Measurements from ENCODE around the gene ARID1B. TPM values are rescaled to one million over a fixed set of nuclear protein-coding genes. Genes with fewer than 3 reads are reported as not detected.

Gene ARID1B
- polyA plus RNA-seq: 21.9 TPM

DNA sequence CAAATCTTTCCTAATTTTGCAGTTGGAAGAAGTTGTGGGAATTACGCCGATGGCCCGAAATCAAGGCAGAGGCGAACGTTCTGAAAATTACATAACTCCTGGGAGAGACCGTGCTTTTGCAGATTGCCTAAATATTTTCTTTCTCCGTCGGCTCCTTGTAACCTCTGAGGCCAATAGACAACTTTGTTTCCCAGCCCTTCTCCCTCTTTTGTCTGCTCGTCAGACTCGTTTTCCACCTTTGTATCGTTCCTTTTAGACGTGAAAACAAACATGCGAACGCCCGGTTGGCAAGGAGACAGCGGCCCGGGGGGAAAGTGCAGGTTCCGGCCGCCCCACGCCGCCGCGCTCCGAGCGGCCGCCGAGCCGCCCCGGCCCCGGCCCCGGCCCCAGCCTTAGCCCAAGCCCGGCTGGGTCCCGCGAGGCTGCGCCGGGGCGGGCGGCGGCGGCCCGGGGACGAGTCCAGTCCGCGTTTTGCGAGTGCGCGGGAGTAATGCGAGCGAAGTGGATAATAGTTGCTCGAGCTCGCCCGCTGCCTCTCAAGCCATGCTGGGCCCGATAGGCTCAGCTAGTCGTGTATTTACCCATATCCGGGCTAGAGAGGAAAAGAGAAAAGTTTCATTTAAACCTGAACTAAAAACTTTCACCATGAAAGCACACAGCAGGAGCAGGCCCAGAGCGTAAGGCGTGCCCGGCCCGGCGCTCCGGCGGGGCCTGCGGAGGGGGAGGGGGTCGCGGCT is at the start of gene ARID1B:
Gene ARID1B (plus strand): TSS at position 539 of the 737 bp plus-strand sequence. CDS start 303 bp downstream, outside the sequence.
- peaks cover 0 to 2% (median 0%) of the 10 kb centered on the region in 3 donors for H3K9me3 Mint-ChIP-seq
- H3K4me3 Mint-ChIP-seq: peak within 1 kb of the TSS; percentile 92 to 97 (median 96)
- H3K36me3 Mint-ChIP-seq: no peaks in the 10 kb centered on the region
- H3K27ac Mint-ChIP-seq: peak within 1 kb of the TSS; percentile 93 to 98 (median 97)
- H3K27me3 Mint-ChIP-seq: no peaks in the 10 kb centered on the region
- H3K4me1 Mint-ChIP-seq: peaks cover 21 to 33% (median 33%) of the 10 kb centered on the region in 3 donors

DNA sequence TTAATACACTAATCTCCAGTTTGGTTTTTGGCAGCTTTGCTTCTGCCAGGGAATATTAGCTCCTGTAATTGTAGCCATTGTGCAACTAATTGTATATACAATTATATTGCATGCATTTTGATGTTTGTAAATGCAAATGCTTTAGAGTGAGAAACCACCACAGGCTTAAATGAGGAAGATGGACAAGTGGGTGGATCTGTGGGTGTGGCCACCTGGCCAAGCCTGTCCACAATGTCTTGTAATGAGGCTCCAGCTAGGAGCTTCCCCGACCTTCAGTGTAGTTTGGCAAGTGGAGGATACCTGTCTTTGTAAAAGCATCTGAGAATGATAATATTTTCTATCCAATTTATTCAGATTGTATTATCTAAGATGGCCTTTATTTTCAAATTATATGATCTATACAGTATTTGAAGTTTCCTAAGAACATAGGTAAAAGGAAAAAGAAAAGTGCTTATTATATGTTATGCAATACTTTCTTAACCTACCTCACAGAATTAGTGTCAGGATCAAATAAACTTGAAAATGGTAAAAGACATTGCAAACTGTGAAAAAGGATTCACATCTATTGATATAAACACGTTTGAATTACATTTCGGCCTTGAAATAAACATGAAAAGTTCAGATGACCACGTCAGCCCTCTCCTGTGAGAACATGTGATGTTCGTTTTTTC is 49.3 kb upstream of the ARID1B start:
- no peak overlapping the region for H3K4me3 Mint-ChIP-seq

DNA sequence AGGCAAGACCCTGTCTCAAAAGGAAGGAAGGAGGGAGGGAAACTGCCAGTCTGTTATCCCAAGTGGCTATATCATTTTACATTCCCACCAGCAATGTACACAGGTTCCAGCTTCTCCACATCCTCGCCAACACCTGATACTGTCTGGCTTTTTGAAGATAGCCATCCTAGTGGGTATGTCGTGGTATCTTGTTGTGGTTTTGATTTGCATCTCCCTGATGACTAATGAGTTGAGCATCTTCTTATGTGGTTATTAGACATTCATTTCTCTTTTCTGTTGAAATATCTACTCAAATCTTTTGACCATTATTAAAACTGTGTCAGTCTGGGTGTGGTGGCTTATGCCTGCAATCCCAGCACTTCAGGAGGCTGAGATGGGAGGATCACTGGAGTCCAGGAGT is 47.9 kb upstream of the ARID1B start:
- Mint-ChIP-seq H3K27me3 (peaks cover 3% of the 10 kb centered on the region), H3K4me3 (no peak overlapping the region), H3K9me3 (no peaks in the 10 kb centered on the region), H3K36me3 (no peaks in the 10 kb centered on the region), H3K4me1 (peaks cover 18 to 25% (median 22%) of the 10 kb centered on the region in 3 donors), H3K27ac (no peak overlapping the region)

More for the DNA sequence above, 49.3 kb upstream of the ARID1B start:
- Mint-ChIP-seq H3K36me3 (no peaks in the 10 kb centered on the region), H3K9me3 (peaks cover 0 to 4% (median 0%) of the 10 kb centered on the region in 3 donors), H3K4me1 (peaks cover 23 to 32% (median 27%) of the 10 kb centered on the region in 3 donors), H3K27me3 (peaks cover 2% of the 10 kb centered on the region), H3K27ac (no peak overlapping the region)

DNA sequence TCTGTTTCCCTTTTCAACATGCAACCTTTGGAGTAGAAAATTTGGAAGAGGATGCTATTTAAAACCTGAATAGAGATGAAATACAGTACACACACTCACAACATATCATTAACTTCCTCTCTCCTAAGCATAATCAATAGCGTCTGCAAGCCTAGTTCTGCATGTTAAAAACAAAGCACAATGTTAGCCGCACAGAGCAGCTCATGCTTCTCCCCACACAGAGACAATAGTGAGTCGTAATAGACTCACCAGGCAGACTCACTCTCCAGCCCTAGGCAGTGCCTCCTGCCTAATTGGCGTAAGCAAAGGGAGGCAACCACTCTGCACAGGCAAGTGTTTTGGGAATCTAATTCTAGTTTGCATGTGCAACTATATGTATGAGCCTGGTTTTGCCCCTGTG is 45.8 kb upstream of the ARID1B start:
- H3K4me3 Mint-ChIP-seq: no peak overlapping the region
- H3K27ac Mint-ChIP-seq: no peak overlapping the region
- peaks cover 3% of the 10 kb centered on the region for H3K27me3 Mint-ChIP-seq
- H3K36me3 Mint-ChIP-seq: no peaks in the 10 kb centered on the region
- H3K9me3 Mint-ChIP-seq: no peaks in the 10 kb centered on the region
- H3K4me1 Mint-ChIP-seq: peaks cover 18 to 25% (median 22%) of the 10 kb centered on the region in 3 donors

DNA sequence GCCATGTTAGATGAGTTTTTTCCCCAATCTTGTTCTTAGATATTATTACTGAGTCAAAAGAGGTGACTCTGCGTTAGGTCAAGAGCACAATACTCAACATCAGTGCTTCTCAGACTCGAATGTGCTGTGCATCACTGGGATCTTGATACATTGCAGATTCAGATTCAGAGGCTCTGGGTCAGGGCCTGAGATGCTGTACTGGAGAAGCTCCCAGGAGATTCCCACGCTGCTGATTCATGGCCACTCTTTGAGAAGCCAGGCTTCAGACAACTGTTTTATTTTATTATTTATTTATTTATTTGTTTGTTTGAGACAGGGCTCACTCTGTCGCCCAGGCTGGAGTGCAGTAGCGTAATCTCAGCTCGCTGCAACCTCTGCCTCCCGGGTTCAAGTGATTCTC is 41.4 kb upstream of the ARID1B start:
- H3K4me1 Mint-ChIP-seq: peaks cover 0 to 2% (median 1%) of the 10 kb centered on the region in 3 donors
- H3K9me3 Mint-ChIP-seq: peaks cover 3 to 8% (median 3%) of the 10 kb centered on the region in 3 donors
- H3K4me3 Mint-ChIP-seq: no peak overlapping the region
- H3K27ac Mint-ChIP-seq: peak overlapping the region in 1 of 3 donors; percentile 9
- H3K36me3 Mint-ChIP-seq: no peaks in the 10 kb centered on the region
- peaks cover 3% of the 10 kb centered on the region for H3K27me3 Mint-ChIP-seq

DNA sequence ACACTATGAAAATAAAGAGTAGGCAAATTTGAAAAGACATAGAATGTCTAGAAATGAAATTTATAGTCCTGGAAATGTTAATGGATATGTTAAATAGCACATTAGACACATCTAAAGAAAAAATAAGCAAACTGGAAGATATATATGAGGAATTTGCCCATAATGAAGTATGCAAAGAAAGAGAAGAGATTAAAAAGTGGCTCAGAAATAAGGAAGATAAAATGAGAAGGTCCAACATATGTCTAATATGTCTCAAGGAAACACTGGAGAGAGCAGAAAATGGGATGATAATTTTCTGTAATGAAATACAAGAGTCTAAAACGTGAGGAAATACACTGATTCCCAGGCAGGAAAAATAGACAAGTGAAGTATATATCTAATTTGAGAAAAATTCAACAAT is 36.6 kb upstream of the ARID1B start:
- Mint-ChIP-seq H3K27me3 (no peaks in the 10 kb centered on the region), H3K4me3 (peak overlapping the region in 1 of 4 donors; percentile 3), H3K27ac (no peak overlapping the region), H3K9me3 (peaks cover 5 to 9% (median 8%) of the 10 kb centered on the region in 3 donors), H3K36me3 (no peaks in the 10 kb centered on the region), H3K4me1 (peaks cover 0 to 5% (median 2%) of the 10 kb centered on the region in 3 donors)

DNA sequence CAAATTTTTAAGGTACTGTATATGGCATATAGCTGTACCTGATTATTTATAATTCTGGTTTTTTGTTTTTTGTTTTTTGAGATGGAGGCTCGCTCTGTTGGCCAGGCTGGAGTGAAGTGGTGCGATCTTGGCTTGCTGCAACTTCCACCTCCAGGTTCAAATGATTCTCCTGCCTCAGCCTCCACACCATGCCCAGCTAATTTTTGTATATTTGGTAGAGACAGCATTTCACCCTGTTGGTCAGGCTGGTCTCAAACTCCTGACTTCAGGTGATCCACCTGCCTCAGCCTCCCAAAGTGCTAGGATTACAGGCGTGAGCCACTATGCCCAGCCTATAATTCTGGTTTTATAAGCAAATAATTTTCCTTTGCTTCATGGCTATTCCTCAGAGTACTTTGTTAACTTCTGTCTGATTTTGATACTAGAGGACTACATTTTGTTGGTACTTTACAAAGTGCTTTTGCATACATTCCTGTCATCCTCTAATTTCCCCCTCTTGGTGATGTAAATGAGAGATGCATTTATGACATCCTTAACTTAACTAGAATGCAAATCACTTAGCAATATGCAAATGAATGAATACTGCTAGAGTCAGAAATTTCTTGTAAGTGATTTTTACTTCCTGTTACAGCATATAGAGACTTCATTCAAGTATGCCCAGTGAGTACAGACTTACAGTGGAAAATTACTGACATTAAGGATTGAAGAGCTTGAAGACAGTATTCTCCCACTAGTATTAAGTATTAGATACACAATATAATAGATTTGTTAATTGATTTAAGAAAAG is 35.7 kb upstream of the ARID1B start:
- Mint-ChIP-seq H3K4me3 (peak overlapping the region in 2 of 4 donors; percentile 6 to 7), H3K4me1 (peaks cover 0 to 5% (median 2%) of the 10 kb centered on the region in 3 donors), H3K27ac (peak overlapping the region in 1 of 3 donors; percentile 12), H3K36me3 (no peaks in the 10 kb centered on the region), H3K9me3 (peaks cover 5 to 9% (median 8%) of the 10 kb centered on the region in 3 donors), H3K27me3 (no peaks in the 10 kb centered on the region)

DNA sequence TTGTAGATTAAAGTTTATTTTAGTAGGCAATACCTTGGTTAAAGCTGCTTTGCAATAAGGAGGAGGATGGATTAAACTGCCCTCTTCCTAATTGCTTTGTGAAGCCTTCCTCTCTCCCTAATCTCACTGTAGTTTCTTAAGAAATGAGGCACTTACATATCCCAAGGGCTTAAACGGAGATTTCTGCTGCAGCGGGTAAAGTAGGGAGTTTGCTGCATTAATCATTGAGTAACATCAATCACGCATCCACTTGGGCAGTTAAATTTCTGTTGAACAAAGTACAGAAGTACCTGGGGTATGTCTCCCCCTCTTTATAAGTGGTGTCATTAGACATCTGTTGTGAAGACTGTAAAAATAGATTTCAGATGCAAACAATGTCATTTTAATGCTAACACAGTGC is 29.5 kb upstream of the ARID1B start:
- no peaks in the 10 kb centered on the region for H3K36me3 Mint-ChIP-seq
- no peak overlapping the region for H3K27ac Mint-ChIP-seq
- H3K4me1 Mint-ChIP-seq: peaks cover under 1 to 11% (median 7%) of the 10 kb centered on the region in 3 donors
- H3K9me3 Mint-ChIP-seq: no peaks in the 10 kb centered on the region
- H3K4me3 Mint-ChIP-seq: no peak overlapping the region
- no peaks in the 10 kb centered on the region for H3K27me3 Mint-ChIP-seq

DNA sequence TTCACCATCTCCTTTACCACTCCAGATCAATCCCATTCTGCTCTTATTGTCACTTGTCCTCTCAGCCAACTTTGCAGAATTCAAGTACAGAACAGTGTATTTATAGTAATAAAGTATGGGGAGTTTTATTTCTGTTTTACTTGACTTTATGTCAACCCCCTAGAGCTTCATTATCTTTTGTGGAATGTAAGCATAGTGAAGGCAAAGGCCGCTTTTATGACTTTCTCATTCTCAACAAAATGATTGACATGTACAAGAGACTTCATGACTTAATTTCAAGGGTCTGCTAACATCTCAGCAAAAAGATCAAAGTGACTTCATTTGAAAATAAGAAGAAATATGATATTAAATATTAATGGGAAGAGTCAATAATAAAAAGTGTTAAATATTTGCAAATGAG is 28.7 kb upstream of the ARID1B start:
- no peak overlapping the region for H3K4me3 Mint-ChIP-seq
- H3K27ac Mint-ChIP-seq: no peak overlapping the region
- H3K4me1 Mint-ChIP-seq: peaks cover 6 to 15% (median 12%) of the 10 kb centered on the region in 3 donors
- no peaks in the 10 kb centered on the region for H3K36me3 Mint-ChIP-seq
- H3K27me3 Mint-ChIP-seq: no peaks in the 10 kb centered on the region
- H3K9me3 Mint-ChIP-seq: no peaks in the 10 kb centered on the region

DNA sequence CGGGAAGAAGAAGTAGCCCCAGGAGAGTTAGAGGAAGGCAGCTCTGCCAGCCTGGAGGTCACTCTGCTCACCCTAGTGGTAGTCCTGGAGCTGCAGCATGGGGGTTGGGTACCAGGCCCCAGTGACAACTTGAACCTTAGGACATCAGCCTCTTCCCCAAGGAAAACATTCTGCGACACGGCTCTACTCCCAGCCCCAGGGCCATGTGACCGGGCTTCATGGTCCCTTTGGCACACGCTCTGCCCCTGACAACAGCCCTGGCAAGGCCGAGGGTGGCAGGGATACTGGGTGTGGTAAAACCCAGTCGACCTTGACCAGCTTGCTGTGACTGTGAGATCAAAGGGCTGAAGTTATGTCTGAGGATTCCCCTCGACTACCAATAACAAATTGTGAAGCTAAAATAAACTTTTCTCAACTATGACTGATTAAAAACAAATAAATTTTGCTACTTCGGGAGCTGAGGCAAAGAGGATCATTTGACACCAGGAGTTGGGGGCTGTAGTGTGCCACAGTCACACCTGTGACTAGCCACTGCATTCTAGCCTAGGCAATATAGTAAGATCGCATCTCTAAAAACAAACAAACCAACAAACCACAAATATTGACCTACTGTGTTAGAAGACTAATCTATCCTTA is 24.4 kb upstream of the ARID1B start:
- H3K36me3 Mint-ChIP-seq: no peaks in the 10 kb centered on the region
- peaks cover 0 to 2% (median 0%) of the 10 kb centered on the region in 3 donors for H3K9me3 Mint-ChIP-seq
- peak overlapping the region; percentile 70 to 92 (median 76) for H3K27ac Mint-ChIP-seq
- peak overlapping the region; percentile 4 to 91 (median 69) for H3K4me3 Mint-ChIP-seq
- peaks cover 24 to 32% (median 26%) of the 10 kb centered on the region in 3 donors for H3K4me1 Mint-ChIP-seq
- no peaks in the 10 kb centered on the region for H3K27me3 Mint-ChIP-seq

DNA sequence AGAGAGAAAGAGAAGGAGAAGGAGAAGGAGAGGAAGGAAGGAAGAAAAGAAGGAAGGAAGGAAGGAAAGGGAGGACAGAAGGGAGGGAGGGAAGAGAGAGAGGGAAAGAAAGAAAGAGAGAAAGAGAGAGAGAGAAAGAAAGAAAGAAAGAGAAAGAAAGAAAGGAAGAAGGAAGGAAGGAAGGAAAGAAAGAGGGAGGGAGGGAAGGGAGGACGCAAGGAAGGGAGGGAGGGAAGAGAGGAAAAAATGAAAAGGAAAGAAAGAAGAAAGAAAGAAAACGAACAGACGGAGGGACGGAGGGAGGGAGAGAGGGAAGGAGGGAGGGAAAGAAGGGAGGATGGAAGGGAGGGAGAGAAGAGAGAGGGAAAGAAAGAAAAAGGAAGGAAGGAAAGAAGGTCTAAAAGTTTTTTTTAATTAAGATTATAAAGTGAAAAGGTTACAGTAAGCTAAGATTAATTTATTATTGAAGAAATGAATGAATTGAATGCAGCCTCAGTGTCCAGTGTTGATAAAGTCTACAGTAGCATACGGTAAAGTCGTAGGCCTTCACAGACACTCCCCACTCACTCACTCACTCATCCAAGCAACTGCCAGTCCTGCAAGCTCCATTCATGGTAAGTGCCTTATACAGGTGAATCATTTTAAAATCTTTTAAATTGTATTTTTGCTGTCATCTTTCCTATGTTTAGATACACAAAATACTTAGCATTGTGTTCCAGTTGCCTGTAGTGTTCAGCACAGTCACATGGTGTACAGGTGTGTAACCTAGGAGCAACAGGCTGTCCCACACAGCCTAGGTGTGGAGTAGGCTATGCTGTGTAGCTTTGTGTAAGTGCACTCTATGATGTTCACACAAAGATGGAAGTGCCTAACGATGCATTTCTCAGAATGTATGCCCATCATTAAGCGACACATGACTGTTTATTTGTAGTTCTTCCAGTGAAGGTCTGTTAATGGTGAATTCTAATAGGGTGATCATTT is 20.3 kb upstream of the ARID1B start:
- peaks cover 4% of the 10 kb centered on the region for H3K36me3 Mint-ChIP-seq
- H3K4me3 Mint-ChIP-seq: peak overlapping the region in 1 of 4 donors; percentile 73
- no peak overlapping the region for H3K27ac Mint-ChIP-seq
- peaks cover 29 to 36% (median 29%) of the 10 kb centered on the region in 3 donors for H3K4me1 Mint-ChIP-seq
- H3K9me3 Mint-ChIP-seq: peaks cover 0 to 2% (median 0%) of the 10 kb centered on the region in 3 donors
- H3K27me3 Mint-ChIP-seq: no peaks in the 10 kb centered on the region

DNA sequence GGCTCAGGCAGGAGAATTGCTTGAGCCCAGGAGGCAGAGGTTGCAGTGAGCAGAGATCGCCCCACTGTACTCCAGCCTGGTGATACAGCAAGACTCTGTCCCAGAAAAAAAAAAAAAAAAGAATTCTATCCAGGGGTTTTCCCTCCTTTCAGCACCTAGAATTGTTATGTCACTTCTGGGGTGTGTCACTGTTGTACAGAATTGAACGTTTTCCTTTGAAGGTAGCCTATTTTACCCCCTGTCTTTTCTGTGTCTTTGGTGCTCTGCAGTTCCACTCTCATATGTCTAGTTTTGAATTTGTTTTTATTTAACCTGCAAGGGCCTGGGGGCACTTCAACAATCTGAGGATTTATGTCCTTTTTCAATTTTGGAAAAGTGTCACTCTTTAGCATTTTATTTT is 19.3 kb upstream of the ARID1B start:
- H3K27me3 Mint-ChIP-seq: no peaks in the 10 kb centered on the region
- H3K27ac Mint-ChIP-seq: no peak overlapping the region
- peaks cover 4% of the 10 kb centered on the region for H3K36me3 Mint-ChIP-seq
- H3K4me3 Mint-ChIP-seq: no peak overlapping the region
- peaks cover 20 to 27% (median 26%) of the 10 kb centered on the region in 3 donors for H3K4me1 Mint-ChIP-seq
- peaks cover 0 to 2% (median 0%) of the 10 kb centered on the region in 3 donors for H3K9me3 Mint-ChIP-seq

DNA sequence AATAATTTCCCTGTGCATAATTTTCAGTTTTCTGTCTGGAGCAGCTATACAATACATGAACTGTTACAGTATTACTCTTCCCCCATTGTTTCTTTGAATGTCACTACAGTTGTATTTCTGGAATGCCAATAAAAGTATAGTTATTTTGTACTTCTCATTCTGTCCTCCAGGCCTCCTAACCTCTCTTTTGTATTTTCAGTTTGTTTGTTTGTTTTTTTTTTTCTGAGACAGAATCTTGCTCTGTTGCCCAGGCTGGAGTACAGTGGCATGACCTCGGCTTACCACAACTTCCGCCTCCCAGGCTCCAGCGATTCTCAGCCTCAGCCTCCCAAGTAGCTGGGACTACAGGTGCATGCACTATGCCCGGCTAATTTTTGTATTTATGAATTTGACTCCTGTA is 16.8 kb upstream of the ARID1B start:
- Mint-ChIP-seq H3K4me3 (peak overlapping the region in 1 of 4 donors; percentile 45), H3K27ac (no peak overlapping the region), H3K9me3 (no peaks in the 10 kb centered on the region), H3K27me3 (no peaks in the 10 kb centered on the region), H3K36me3 (peaks cover 4% of the 10 kb centered on the region), H3K4me1 (peaks cover 10 to 15% (median 14%) of the 10 kb centered on the region in 3 donors)

Measured in IgD-negative memory B cell (primary cell).